HG03095 (cell line): ENCODE results near the gene KBTBD13.
"Not testable (repeated sequence)": the region's sequence is repeated elsewhere in the genome, so short reads cannot be mapped to it uniquely, and the experiment has no call there.

Experiments used
- ATAC-seq: cut with Tn5 transposase; IDR thresholded peaks from one replicate; pipeline ENCODE4 v1.9.1; 2021; ENCODE audit warnings: moderate library complexity; ENCODE audit not compliant: unreplicated experiment

Gene KBTBD13

DNA sequence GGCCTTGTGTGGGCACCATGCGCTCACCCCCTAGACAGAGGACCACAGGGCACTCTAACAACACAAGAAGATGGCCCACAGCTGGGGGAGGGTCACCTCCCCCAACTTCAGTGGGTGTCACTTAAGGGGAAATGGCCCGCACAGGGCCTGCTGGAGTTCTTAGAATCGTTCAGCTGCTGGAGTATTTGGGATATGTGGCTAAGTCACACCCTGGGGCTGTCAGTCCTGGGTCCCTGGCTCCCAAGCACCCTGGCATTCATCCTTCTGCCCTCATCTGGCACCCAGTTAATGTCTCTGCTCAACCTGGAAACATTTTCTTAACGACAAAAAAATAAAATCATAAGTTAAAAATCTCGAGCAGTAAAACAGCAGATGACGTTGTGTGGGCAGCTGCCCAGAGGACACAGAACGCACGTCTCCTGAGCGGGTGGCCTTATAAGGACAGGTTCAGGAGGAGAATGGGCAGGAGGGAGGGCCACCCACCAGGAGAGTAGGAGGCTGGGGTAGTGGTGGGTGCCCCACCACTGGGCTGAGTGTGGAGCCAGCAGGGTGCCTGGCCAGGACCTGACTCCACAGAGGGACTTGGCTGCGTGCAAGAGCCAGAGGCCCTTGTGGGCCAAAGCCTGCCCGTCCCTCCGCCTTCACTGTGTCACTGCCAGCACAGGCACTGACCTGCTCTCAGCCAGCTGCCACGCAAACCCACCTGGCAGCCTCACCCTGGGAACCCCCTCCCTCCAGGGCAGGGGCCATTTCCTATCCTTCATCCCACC is 11.5 kb downstream of the KBTBD13 start:
- ATAC-seq: no peak

- ATAC-seq: no peak
These were observed 12.1 kb downstream of the KBTBD13 start for GRCh38 chr15:65088643-65089021.

- no peak for ATAC-seq
These were observed 12.8 kb downstream of the KBTBD13 start for GRCh38 chr15:65089206-65089824.

- ATAC-seq: no peak
These were observed 15.6 kb downstream of the KBTBD13 start for GRCh38 chr15:65091946-65092770.

DNA sequence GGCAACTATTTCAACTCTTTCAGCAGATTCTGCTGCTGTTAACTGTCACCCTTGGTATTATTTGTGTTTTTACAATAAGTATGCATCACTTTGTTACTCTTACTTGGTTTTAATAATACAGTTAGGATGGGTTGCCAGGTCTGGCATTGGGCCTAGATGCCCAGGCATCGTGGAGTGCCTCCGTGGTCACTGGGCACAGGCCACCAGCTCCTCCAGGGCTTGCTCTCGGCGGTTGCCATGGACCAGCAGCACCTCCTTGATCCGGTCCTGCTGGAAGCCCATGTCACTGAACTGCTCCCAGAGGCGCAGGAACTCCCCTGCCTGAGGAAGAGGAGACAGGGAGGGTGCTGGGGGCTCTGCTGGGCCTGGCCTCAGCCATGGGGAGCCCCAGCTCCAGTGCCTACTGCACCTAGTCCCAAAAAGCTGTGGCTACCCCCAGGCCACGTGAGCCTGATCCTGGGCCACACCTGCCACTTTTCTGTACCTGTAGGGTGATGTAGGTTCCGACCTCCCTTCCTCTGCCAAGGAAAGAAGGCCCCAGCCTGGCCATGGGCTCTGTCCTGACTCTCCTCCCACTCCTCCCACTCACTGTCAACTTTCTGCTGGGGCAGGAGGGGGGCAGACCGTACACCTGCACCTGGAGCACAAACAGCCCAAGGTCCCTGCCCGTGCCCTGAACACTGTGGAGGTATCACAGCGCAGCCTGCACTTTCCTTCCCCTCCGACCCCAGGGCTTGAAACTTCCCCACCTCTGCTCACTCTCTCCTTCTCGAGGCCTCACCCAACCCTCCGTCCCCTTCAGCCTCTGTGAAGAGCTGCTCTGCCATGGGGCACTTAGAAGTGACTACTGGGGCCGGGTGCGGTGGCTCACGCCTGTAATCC is 16.6 kb downstream of the KBTBD13 start:
- no peak for ATAC-seq

- not testable (repeated sequence) for ATAC-seq
These were observed 17.2 kb downstream of the KBTBD13 start for GRCh38 chr15:65093793-65094170.

DNA sequence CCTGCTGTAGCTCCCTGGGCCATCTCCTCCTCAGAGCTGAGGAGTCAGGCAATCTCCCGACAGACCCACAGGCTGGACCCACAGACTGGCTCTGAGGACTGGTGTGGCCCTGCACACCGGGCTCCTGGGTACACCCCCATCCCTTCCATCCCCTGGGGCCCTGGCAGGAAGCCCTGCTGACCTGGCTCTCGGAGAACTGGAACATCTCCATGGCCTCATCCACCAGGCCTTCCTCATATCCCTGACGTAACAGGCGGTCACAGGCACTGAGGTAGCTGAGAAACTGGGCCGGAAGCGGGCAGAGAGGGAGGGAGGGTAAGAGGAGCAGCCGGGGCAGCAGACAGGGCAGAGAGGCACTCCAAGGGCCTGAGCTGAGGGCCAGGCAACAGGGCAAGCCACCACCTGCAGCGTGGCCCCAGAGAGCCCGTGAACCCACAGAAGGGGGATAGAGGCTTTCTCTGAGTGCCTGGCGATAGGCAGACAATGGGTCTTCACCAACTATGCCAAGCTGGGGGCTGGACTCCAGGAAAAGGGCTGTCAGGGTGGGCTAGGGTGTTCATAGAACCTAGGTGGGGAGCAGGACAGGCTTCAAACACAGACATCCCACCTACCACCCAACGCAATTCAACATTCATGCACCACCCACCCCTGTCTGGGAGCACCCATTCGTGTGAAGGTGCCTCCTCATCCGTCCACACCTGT is 17.9 kb downstream of the KBTBD13 start:
- ATAC-seq: no peak

GRCh38 chr15:65095011-65095746 is 18.6 kb downstream of the KBTBD13 start:
- ATAC-seq: no peak

DNA sequence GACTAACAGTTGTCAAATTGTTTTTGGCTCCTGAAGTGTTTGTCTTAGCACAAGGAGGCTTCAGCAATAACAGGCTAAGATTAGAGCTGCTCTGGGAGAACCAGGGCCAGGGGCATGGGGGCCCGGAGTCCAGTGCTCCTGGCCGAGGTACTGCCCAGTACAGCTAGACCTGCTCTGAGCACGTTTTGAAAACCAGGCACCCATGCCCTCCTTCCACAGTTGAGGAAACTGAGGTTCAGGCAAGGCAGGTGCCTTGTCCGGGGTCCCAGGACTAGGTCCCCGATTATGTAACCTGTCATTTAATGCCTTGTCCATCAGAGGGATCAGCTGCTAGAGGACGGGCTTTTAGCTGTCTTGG is 19.2 kb downstream of the KBTBD13 start:
- ATAC-seq: no peak

DNA sequence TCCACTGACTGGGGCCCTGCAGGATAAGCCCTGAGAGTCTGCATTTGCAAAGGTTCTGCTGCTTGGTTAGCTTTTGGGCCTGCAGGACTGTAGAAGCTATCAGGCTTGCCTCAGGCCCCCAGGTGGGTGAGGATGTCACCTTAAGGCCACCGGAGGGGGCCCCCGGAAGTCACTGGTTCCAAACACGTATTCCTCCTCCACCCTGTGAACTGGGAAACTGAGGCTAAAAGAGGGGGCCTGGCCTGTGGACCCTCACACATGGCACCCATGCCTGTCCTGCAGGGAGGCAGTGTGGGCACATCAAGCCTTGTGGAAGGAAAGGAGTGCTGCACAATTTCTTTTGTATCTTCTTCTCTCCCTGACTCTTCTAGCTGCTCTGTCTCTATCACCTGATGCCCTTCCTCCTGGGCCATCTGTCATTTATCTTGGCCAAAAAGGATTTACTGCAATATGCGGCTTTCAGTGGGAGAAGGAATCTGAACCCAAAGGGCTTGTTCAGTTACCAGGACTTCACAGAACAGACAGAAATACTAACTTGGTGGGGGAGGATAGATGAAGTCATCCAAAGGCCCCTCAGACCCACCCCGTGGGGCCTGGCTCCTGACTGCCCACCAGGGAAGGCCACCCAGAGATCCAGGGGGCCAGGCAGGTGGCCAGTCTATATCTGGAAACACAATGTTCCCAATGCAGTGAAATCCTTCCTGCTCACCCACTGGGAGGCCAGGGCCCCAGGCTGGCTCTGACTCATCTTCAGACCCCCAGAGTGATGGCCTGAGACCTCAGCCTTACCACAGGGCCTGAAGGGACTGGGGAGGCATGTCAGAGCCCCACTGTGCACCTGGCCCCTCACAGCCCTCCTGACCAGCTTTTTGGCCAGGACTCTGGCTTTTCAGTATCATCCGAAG is 20.2 kb downstream of the KBTBD13 start:
- no peak for ATAC-seq

GRCh38 chr15:65097651-65098263 is 21.2 kb downstream of the KBTBD13 start:
- ATAC-seq: no peak

GRCh38 chr15:65099336-65099735 is 22.8 kb downstream of the KBTBD13 start:
- ATAC-seq: no peak

GRCh38 chr15:65099801-65100200 is 23.3 kb downstream of the KBTBD13 start:
- ATAC-seq: not testable (repeated sequence)

DNA sequence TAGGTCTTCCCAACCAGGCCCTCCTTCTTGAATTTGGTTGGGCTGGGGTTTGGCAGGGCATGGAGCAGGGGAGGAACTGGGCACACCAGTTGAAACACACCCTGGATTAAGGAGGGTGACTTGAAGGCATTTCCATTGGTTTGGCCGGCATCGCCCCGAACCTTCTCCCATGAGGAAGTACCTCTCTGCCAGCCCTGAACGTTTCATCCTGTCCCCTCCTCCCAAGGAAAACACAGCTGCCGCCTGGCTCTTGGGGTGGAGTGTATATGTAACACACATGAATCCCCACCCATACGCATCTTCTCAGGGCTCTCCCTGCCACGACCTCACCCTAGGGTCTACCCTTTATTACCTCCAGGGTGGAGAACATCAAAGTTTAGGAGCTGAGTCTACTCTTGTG is 23.9 kb downstream of the KBTBD13 start:
- ATAC-seq: no peak

DNA sequence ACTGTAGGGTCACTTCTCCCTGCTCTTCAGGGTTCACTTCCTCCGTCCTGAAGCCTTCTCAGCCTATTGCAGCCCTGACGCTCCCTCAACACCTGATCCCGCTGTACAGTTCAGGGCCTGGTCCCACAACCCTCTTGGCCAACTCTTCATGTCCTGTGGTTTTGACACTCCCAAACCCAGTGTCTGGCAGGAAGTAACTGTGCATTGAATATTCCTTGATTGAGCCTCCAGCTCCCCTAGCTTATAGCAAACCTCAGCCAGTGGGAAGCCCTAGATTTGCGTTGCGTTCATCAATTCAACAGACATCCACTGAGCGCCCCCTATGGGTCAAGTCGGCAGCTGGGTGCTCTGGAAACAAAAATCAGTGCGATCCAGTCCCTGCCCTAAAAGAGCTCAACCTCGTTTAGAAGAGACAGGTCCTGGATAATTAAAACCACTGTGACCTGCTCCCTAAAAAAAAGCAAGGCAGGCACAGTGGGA is 24.9 kb downstream of the KBTBD13 start:
- ATAC-seq: no peak

DNA sequence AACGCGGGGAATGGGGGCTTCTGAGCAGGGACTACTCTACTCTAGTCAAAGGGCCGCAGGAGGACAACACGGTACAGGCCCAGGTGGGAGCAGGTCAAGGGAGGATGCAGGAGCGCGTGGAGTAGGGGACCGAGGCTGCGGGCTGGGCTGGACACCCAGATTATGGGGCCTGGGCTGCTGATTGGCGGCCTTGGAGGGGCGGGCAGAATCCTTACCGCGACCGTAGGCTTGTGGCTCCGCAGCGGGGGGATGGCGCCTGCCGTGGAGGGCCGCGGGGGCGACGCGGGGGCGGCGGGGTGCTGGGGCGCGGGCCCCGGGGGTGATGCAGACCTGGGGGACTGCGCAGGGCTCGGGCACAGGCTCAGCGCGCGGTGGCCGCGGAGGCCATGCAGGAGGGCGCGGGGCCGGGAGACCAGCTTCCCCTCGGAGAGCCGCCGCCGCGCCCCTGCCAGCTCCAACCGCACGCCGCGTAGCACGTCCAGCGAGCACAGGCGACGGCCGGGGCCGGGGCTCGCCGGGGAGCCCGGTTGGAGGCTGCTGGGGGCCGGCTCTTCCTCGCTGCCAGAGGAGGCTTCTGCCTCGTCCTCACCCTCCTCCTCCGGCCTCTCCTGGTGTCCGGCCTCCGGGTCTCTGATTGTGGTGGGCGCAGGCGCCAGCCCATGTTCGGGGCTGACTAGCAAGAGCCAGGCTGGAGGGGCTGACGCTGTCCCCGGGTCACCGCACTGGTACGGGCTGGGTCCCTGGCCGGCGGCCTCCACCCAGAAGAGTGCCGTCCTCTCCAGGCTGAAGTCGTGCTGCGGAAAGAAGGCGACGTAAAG is 25.6 kb downstream of the KBTBD13 start:
- no peak for ATAC-seq

GRCh38 chr15:65102912-65103311 is 26.4 kb downstream of the KBTBD13 start:
- ATAC-seq: no peak
